ENCODE measurements around the gene KRT39.

The KRT39 gene

GRCh38 chr17:40947929-40948328 lies 18.8 kb downstream of the KRT39 start:
- no peak overlapping the region for H3K9ac ChIP-seq (ENCODE audit: low read depth in 1 of 2, low read length in 2 of 2)
- no peak overlapping the region for H3K4me3 ChIP-seq (ENCODE audit: low read depth in 1 of 2, low read length in 2 of 2)
- no peaks in the 10 kb centered on the region for H3K27me3 ChIP-seq (ENCODE audit: control insufficient read depth in 1 of 2, insufficient read depth in 2 of 2, low read length in 2 of 2)
- H3K4me1 ChIP-seq (ENCODE audit: control insufficient read depth in 1 of 2, insufficient read depth in 2 of 2, low read length in 2 of 2), result peaks cover 4 to 12% of the 10 kb centered on the region in 2 donors
- H3K27ac ChIP-seq (ENCODE audit: low read depth, low read length), result no peak overlapping the region
- H3K9me3 ChIP-seq (ENCODE audit: control insufficient read depth in 1 of 2, low read length in 2 of 2), result no peaks in the 10 kb centered on the region
- H3K36me3 ChIP-seq (ENCODE audit: control insufficient read depth in 1 of 2, insufficient read depth in 2 of 2, low read length in 2 of 2), result no peaks in the 10 kb centered on the region

- no peak overlapping the region for H3K27ac ChIP-seq (ENCODE audit: low read depth, low read length)
- peaks cover 4 to 12% of the 10 kb centered on the region in 2 donors for H3K4me1 ChIP-seq (ENCODE audit: control insufficient read depth in 1 of 2, insufficient read depth in 2 of 2, low read length in 2 of 2)
- H3K9me3 ChIP-seq (ENCODE audit: control insufficient read depth in 1 of 2, low read length in 2 of 2), result no peaks in the 10 kb centered on the region
- H3K4me3 ChIP-seq (ENCODE audit: low read depth in 1 of 2, low read length in 2 of 2), result no peak overlapping the region
- no peaks in the 10 kb centered on the region for H3K27me3 ChIP-seq (ENCODE audit: control insufficient read depth in 1 of 2, insufficient read depth in 2 of 2, low read length in 2 of 2)
- H3K36me3 ChIP-seq (ENCODE audit: control insufficient read depth in 1 of 2, insufficient read depth in 2 of 2, low read length in 2 of 2), result no peaks in the 10 kb centered on the region
- H3K9ac ChIP-seq (ENCODE audit: low read depth in 1 of 2, low read length in 2 of 2), result no peak overlapping the region
Measured at GRCh38 chr17:40945414-40945813, 21.3 kb downstream of the KRT39 start.

- no peak overlapping the region for H3K27ac ChIP-seq (ENCODE audit: low read depth, low read length)
- H3K4me1 ChIP-seq (ENCODE audit: control insufficient read depth in 1 of 2, insufficient read depth in 2 of 2, low read length in 2 of 2), result peaks cover 4 to 8% of the 10 kb centered on the region in 2 donors
- no peaks in the 10 kb centered on the region for H3K9me3 ChIP-seq (ENCODE audit: control insufficient read depth in 1 of 2, low read length in 2 of 2)
- no peak overlapping the region for H3K4me3 ChIP-seq (ENCODE audit: low read depth in 1 of 2, low read length in 2 of 2)
- no peaks in the 10 kb centered on the region for H3K36me3 ChIP-seq (ENCODE audit: control insufficient read depth in 1 of 2, insufficient read depth in 2 of 2, low read length in 2 of 2)
- H3K9ac ChIP-seq (ENCODE audit: low read depth in 1 of 2, low read length in 2 of 2), result no peak overlapping the region
- no peaks in the 10 kb centered on the region for H3K27me3 ChIP-seq (ENCODE audit: control insufficient read depth in 1 of 2, insufficient read depth in 2 of 2, low read length in 2 of 2)
Measured at GRCh38 chr17:40944531-40944930, 22.2 kb downstream of the KRT39 start.

GRCh38 chr17:40942553-40942952 lies 24.2 kb downstream of the KRT39 start:
- Histone ChIP-seq H3K4me3 (ENCODE audit: low read depth in 1 of 2, low read length in 2 of 2) (no peak overlapping the region), H3K9ac (ENCODE audit: low read depth in 1 of 2, low read length in 2 of 2) (no peak overlapping the region), H3K9me3 (ENCODE audit: control insufficient read depth in 1 of 2, low read length in 2 of 2) (no peaks in the 10 kb centered on the region), H3K27me3 (ENCODE audit: control insufficient read depth in 1 of 2, insufficient read depth in 2 of 2, low read length in 2 of 2) (no peaks in the 10 kb centered on the region), H3K27ac (ENCODE audit: low read depth, low read length) (no peak overlapping the region), H3K4me1 (ENCODE audit: control insufficient read depth in 1 of 2, insufficient read depth in 2 of 2, low read length in 2 of 2) (peaks cover 0 to under 1% of the 10 kb centered on the region in 2 donors), H3K36me3 (ENCODE audit: control insufficient read depth in 1 of 2, insufficient read depth in 2 of 2, low read length in 2 of 2) (no peaks in the 10 kb centered on the region)

- H3K36me3 ChIP-seq (ENCODE audit: control insufficient read depth in 1 of 2, insufficient read depth in 2 of 2, low read length in 2 of 2), result no peaks in the 10 kb centered on the region
- H3K4me3 ChIP-seq (ENCODE audit: low read depth in 1 of 2, low read length in 2 of 2), result no peak overlapping the region
- no peaks in the 10 kb centered on the region for H3K27me3 ChIP-seq (ENCODE audit: control insufficient read depth in 1 of 2, insufficient read depth in 2 of 2, low read length in 2 of 2)
- no peak overlapping the region for H3K9ac ChIP-seq (ENCODE audit: low read depth in 1 of 2, low read length in 2 of 2)
- H3K4me1 ChIP-seq (ENCODE audit: control insufficient read depth in 1 of 2, insufficient read depth in 2 of 2, low read length in 2 of 2), result peaks cover 0 to 13% of the 10 kb centered on the region in 2 donors
- no peaks in the 10 kb centered on the region for H3K9me3 ChIP-seq (ENCODE audit: control insufficient read depth in 1 of 2, low read length in 2 of 2)
- H3K27ac ChIP-seq (ENCODE audit: low read depth, low read length), result no peak overlapping the region
Measured at GRCh38 chr17:40940266-40940665, 26.5 kb downstream of the KRT39 start.

GRCh38 chr17:40938981-40939380 lies 27.8 kb downstream of the KRT39 start:
- Histone ChIP-seq H3K9ac (ENCODE audit: low read depth in 1 of 2, low read length in 2 of 2) (no peak overlapping the region), H3K36me3 (ENCODE audit: control insufficient read depth in 1 of 2, insufficient read depth in 2 of 2, low read length in 2 of 2) (no peaks in the 10 kb centered on the region), H3K4me3 (ENCODE audit: low read depth in 1 of 2, low read length in 2 of 2) (no peak overlapping the region), H3K9me3 (ENCODE audit: control insufficient read depth in 1 of 2, low read length in 2 of 2) (no peaks in the 10 kb centered on the region), H3K27ac (ENCODE audit: low read depth, low read length) (no peak overlapping the region), H3K27me3 (ENCODE audit: control insufficient read depth in 1 of 2, insufficient read depth in 2 of 2, low read length in 2 of 2) (no peaks in the 10 kb centered on the region), H3K4me1 (ENCODE audit: control insufficient read depth in 1 of 2, insufficient read depth in 2 of 2, low read length in 2 of 2) (peaks cover 0 to 13% of the 10 kb centered on the region in 2 donors)

GRCh38 chr17:40937384-40937819 lies 29.3 kb downstream of the KRT39 start, which contains the start of gene KRT23:
TSS of gene KRT23 (minus strand) at chr17:40937646. CDS start at chr17:40936603, 1,043 bp downstream.
- H3K9ac ChIP-seq (ENCODE audit: low read depth in 1 of 2, low read length in 2 of 2), result no peak within 1 kb of the TSS
- no peaks in the 10 kb centered on the region for H3K36me3 ChIP-seq (ENCODE audit: control insufficient read depth in 1 of 2, insufficient read depth in 2 of 2, low read length in 2 of 2)
- H3K27me3 ChIP-seq (ENCODE audit: control insufficient read depth in 1 of 2, insufficient read depth in 2 of 2, low read length in 2 of 2), result no peaks in the 10 kb centered on the region
- peak within 1 kb of the TSS in 1 of 2 donors; percentile 0 for H3K4me3 ChIP-seq (ENCODE audit: low read depth in 1 of 2, low read length in 2 of 2)
- H3K4me1 ChIP-seq (ENCODE audit: control insufficient read depth in 1 of 2, insufficient read depth in 2 of 2, low read length in 2 of 2), result peaks cover 0 to 13% of the 10 kb centered on the region in 2 donors
- no peak within 1 kb of the TSS for H3K27ac ChIP-seq (ENCODE audit: low read depth, low read length)
- H3K9me3 ChIP-seq (ENCODE audit: control insufficient read depth in 1 of 2, low read length in 2 of 2), result no peaks in the 10 kb centered on the region

GRCh38 chr17:40936976-40937375 lies 29.8 kb downstream of the KRT39 start:
- no peaks in the 10 kb centered on the region for H3K9me3 ChIP-seq (ENCODE audit: control insufficient read depth in 1 of 2, low read length in 2 of 2)
- H3K9ac ChIP-seq (ENCODE audit: low read depth in 1 of 2, low read length in 2 of 2), result no peak overlapping the region
- no peak overlapping the region for H3K27ac ChIP-seq (ENCODE audit: low read depth, low read length)
- H3K36me3 ChIP-seq (ENCODE audit: control insufficient read depth in 1 of 2, insufficient read depth in 2 of 2, low read length in 2 of 2), result no peaks in the 10 kb centered on the region
- H3K27me3 ChIP-seq (ENCODE audit: control insufficient read depth in 1 of 2, insufficient read depth in 2 of 2, low read length in 2 of 2), result no peaks in the 10 kb centered on the region
- peak overlapping the region in 1 of 2 donors; percentile 0 for H3K4me3 ChIP-seq (ENCODE audit: low read depth in 1 of 2, low read length in 2 of 2)
- H3K4me1 ChIP-seq (ENCODE audit: control insufficient read depth in 1 of 2, insufficient read depth in 2 of 2, low read length in 2 of 2), result peaks cover 0 to 13% of the 10 kb centered on the region in 2 donors

- H3K4me3 ChIP-seq (ENCODE audit: low read depth in 1 of 2, low read length in 2 of 2), result no peak overlapping the region
- peaks cover 0 to 13% of the 10 kb centered on the region in 2 donors for H3K4me1 ChIP-seq (ENCODE audit: control insufficient read depth in 1 of 2, insufficient read depth in 2 of 2, low read length in 2 of 2)
- no peak overlapping the region for H3K27ac ChIP-seq (ENCODE audit: low read depth, low read length)
Measured at GRCh38 chr17:40936437-40936971, 30.2 kb downstream of the KRT39 start.

GRCh38 chr17:40935624-40936023 lies 31.1 kb downstream of the KRT39 start:
- Histone ChIP-seq H3K4me1 (ENCODE audit: control insufficient read depth in 1 of 2, insufficient read depth in 2 of 2, low read length in 2 of 2) (peaks cover 0 to 13% of the 10 kb centered on the region in 2 donors), H3K4me3 (ENCODE audit: low read depth in 1 of 2, low read length in 2 of 2) (no peak overlapping the region), H3K27ac (ENCODE audit: low read depth, low read length) (no peak overlapping the region), H3K36me3 (ENCODE audit: control insufficient read depth in 1 of 2, insufficient read depth in 2 of 2, low read length in 2 of 2) (no peaks in the 10 kb centered on the region), H3K27me3 (ENCODE audit: control insufficient read depth in 1 of 2, insufficient read depth in 2 of 2, low read length in 2 of 2) (peaks cover 0 to 3% of the 10 kb centered on the region in 2 donors), H3K9ac (ENCODE audit: low read depth in 1 of 2, low read length in 2 of 2) (no peak overlapping the region), H3K9me3 (ENCODE audit: control insufficient read depth in 1 of 2, low read length in 2 of 2) (no peaks in the 10 kb centered on the region)

More at GRCh38 chr17:40936437-40936971, 30.2 kb downstream of the KRT39 start:
- Histone ChIP-seq H3K36me3 (ENCODE audit: control insufficient read depth in 1 of 2, insufficient read depth in 2 of 2, low read length in 2 of 2) (no peaks in the 10 kb centered on the region), H3K9ac (ENCODE audit: low read depth in 1 of 2, low read length in 2 of 2) (no peak overlapping the region), H3K27me3 (ENCODE audit: control insufficient read depth in 1 of 2, insufficient read depth in 2 of 2, low read length in 2 of 2) (no peaks in the 10 kb centered on the region), H3K9me3 (ENCODE audit: control insufficient read depth in 1 of 2, low read length in 2 of 2) (no peaks in the 10 kb centered on the region)

Measured in duodenal mucosa (tissue), 2 donors.